ENCODE data around the gene MYOM1. TPM values are rescaled to one million over a fixed set of nuclear protein-coding genes. Genes with fewer than 3 reads are reported as not detected.

MYOM1 gene
- total RNA-seq, 1 donor from 2014 or later = 2.0 TPM

GRCh38 chr18:3214855-3215637, 4.7 kb downstream of the MYOM1 start:
- H3K9me3 Mint-ChIP-seq = peaks cover 4% of the 10 kb centered on the region
- TF ChIP-seq CTCF (conservative IDR thresholded peaks at IDR 0.05) = no peak
- no peaks in the 10 kb centered on the region for H3K36me3 Mint-ChIP-seq
- no peak overlapping the region for H3K4me3 Mint-ChIP-seq
- H3K27me3 Mint-ChIP-seq = no peaks in the 10 kb centered on the region
- no peak overlapping the region for H3K27ac Mint-ChIP-seq
- DNase-seq (ENCODE audit: extremely low spot score, unreplicated experiment) = no peak
- H3K4me1 Mint-ChIP-seq (ENCODE audit: unreplicated experiment) = peaks cover 50% of the 10 kb centered on the region

- no peak overlapping the region for H3K27ac Mint-ChIP-seq
- H3K4me3 Mint-ChIP-seq = peak overlapping the region; percentile 24
- H3K4me1 Mint-ChIP-seq (ENCODE audit: unreplicated experiment) = peaks cover 37% of the 10 kb centered on the region
- peaks cover 4% of the 10 kb centered on the region for H3K9me3 Mint-ChIP-seq
- H3K36me3 Mint-ChIP-seq = no peaks in the 10 kb centered on the region
- DNase-seq (ENCODE audit: extremely low spot score, unreplicated experiment) = no peak
- H3K27me3 Mint-ChIP-seq = no peaks in the 10 kb centered on the region
- TF ChIP-seq CTCF (conservative IDR thresholded peaks at IDR 0.05) = no peak
Observed at GRCh38 chr18:3213300-3214059, 6.3 kb downstream of the MYOM1 start.

GRCh38 chr18:3212657-3213056, 7.1 kb downstream of the MYOM1 start:
- Mint-ChIP-seq H3K4me1 (ENCODE audit: unreplicated experiment) (peaks cover 29% of the 10 kb centered on the region), H3K27ac (no peak overlapping the region), H3K27me3 (no peaks in the 10 kb centered on the region), H3K4me3 (peak overlapping the region; percentile 24), H3K36me3 (no peaks in the 10 kb centered on the region), H3K9me3 (peaks cover 4% of the 10 kb centered on the region)
- no peak for TF ChIP-seq CTCF (conservative IDR thresholded peaks at IDR 0.05)
- no peak for DNase-seq (ENCODE audit: extremely low spot score, unreplicated experiment)

- peak overlapping the region; percentile 50 for H3K27ac Mint-ChIP-seq
- no peaks in the 10 kb centered on the region for H3K27me3 Mint-ChIP-seq
- peak overlapping the region; percentile 42 for H3K4me3 Mint-ChIP-seq
- peaks cover 22% of the 10 kb centered on the region for H3K4me1 Mint-ChIP-seq (ENCODE audit: unreplicated experiment)
- H3K36me3 Mint-ChIP-seq = no peaks in the 10 kb centered on the region
- no peak for DNase-seq (ENCODE audit: extremely low spot score, unreplicated experiment)
- no peak for TF ChIP-seq CTCF (conservative IDR thresholded peaks at IDR 0.05)
- H3K9me3 Mint-ChIP-seq = no peaks in the 10 kb centered on the region
Observed at GRCh38 chr18:3211236-3211992, 8.4 kb downstream of the MYOM1 start.

GRCh38 chr18:3209859-3210569, 9.8 kb downstream of the MYOM1 start:
- peaks cover 22% of the 10 kb centered on the region for H3K4me1 Mint-ChIP-seq (ENCODE audit: unreplicated experiment)
- no peak for TF ChIP-seq CTCF (conservative IDR thresholded peaks at IDR 0.05)
- H3K27me3 Mint-ChIP-seq = no peaks in the 10 kb centered on the region
- no peak overlapping the region for H3K27ac Mint-ChIP-seq
- no peak for DNase-seq (ENCODE audit: extremely low spot score, unreplicated experiment)
- H3K36me3 Mint-ChIP-seq = peaks cover under 1% of the 10 kb centered on the region
- no peak overlapping the region for H3K4me3 Mint-ChIP-seq
- peaks cover 2% of the 10 kb centered on the region for H3K9me3 Mint-ChIP-seq
